GM08714 (cell line): ENCODE data around the gene GLIS1.

Experiments used
- H3K4me3 ChIP-seq: fragments of 200-500 bp; sonication (Bioruptor generic); 2 replicates; pipeline ENCODE4 v1.5.1; 2014; ENCODE audit warnings: mild to moderate bottlenecking, low read length, inconsistent platforms
- ZNF274 ChIP-seq: IDR thresholded peaks from 2 replicates; pipeline ENCODE4 v1.6.1; 2012; ENCODE audit warnings: mild to moderate bottlenecking, low read depth, low read length

Gene GLIS1

DNA sequence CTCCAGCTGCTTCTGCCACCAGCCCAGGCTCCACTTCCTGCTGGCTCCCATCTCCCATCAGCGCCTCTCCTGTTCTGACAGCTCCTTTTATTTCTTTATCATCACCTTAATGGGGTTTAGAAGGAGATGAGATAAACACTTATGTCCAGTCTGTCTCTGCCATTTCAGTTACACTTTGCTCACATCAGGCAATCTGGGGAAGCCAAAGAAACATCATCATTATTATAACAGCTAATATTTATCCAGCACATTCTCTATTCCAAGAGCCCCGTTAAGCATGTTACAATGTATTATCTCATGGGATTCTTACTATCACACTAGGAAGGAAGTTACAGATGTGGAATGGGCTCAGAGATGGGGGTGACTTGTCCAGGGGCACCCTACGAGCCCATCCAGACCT lies 248.6 kb downstream of the GLIS1 start:
- TF ChIP-seq ZNF274, result no peak
- H3K4me3 ChIP-seq, result no peak overlapping the region

DNA sequence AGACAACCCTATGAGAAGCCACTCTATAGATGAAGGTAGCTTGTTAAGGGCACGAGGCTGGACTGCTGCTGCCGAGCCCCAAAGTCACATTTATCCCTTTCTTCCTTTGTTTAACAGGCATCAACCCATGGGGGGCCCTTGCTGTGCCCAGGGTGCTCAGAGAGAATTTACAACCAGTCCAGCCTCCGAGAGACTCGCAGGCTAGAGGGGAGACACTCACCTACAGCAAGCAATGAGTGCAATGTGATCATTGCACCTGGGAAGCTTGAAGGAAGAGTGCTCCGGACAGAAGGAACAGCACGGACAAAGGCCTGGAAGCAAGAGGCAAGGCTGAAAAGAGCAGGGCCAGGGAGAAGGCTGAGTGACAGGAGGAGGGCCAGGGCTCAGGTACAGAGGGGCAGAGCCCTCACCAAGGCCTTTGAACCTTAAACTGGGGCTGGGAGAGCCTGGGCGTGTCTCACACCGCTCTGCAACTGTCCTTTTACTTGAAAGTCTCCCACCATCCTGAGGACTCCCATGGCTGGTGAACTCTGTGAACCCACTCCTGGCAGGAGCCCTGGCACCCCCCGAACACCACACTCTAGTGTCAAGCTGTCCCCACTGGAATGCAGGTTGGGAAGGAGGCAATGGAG lies 252.5 kb downstream of the GLIS1 start:
- no peak overlapping the region for H3K4me3 ChIP-seq
- no peak for TF ChIP-seq ZNF274

DNA sequence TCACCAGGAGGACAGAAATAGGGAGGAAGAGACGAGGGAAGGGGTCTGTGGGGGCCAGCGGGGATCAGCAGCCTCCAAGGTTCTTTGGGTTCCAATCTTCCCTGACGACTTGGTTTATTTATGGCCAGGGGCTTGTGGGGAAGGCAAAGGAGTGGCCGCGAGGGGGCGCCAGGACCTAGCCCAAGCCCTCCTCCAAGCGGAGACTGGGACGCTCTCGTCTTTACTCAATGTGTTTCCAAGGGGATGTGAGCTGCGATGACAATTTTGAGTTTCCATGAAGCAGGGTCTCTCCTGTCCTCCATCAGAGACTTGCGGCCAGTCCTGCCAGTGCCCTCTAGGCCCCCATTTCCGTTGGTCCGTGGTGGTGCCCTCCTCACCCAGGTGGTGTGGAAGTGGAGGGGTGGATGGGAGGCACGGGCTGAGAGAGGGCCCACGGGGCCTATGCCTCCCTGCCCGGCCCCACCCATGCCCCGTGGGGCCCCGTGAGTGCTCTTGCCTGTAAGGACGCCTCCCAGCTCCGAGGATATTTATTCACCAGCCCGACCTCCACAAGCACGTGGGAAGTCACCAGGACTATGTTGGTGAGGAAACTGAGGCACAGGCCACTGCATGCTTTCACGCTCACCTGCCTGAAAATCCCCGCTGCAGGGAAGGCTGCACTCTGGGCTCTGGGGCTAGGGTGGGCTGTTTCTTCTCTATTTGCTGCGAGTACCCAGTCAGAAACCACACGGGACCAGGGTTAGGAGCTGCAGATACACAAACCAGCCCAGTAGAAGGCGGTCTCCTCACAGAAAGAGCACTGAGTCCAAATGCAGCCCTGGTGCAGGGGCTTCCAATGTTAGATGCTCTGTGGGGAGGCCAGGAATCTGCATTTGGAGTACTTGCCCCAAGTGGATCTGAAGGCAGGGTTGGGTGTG lies 253.2 kb downstream of the GLIS1 start:
- TF ChIP-seq ZNF274, result no peak
- H3K4me3 ChIP-seq, result no peak overlapping the region

DNA sequence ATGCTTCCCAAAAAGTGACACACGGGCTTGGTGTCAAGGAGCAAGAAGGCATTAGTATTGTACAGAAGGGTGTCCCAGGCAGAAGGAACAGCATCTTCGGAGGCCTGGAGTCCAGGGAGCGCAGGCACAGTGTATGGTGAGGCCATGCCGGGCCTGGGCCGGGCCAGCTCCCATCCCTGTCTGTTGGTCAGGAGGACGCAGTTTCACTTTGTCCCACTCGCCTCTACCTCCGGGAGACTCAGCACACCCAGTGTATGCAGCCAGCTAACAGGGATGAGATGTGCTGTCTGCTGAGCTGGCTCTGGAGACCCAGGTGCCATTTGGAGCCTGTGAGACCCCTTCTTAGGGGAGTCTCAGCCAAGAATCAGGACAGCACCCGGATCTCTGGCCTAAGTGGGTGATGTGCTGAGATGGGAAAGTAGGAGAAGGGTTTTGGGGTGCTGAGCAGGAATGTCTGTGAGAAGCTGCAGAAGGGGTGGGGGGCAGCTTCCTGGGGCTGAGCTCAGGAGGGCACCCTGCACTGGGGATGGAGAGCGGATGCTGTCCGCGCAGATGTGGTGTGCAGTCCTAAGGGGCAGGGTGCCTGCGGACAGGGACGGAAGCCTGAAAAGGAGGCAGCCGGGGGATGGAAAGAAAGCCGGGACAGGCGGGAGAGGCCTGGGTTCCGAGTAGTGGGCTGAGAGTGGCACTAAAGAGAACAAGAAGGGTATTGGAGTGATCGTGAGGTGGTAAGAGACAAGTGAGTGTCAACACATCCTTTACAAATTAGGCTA lies 254.1 kb downstream of the GLIS1 start:
- H3K4me3 ChIP-seq, result no peak overlapping the region
- TF ChIP-seq ZNF274, result no peak

DNA sequence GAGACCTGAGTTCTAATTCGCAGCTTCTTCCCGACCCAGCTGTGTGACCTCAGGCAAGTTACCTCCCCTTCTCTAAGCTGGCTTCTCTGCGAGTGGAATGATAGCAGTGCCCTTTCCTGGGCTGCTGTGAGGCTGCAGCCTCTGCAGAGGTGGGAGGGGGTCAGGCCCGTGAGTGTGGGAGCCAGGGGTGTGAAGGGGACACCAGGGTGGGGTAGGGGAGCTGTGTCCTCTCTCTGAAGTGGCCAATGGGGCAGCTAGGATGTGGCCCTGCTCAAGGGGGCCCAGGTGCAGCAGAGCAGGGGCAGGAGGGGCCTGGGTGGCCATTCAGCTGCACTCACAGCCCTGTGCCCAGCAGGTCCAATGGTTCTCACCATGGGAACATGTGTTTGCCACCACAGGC lies 255.3 kb downstream of the GLIS1 start:
- no peak overlapping the region for H3K4me3 ChIP-seq
- no peak for TF ChIP-seq ZNF274

DNA sequence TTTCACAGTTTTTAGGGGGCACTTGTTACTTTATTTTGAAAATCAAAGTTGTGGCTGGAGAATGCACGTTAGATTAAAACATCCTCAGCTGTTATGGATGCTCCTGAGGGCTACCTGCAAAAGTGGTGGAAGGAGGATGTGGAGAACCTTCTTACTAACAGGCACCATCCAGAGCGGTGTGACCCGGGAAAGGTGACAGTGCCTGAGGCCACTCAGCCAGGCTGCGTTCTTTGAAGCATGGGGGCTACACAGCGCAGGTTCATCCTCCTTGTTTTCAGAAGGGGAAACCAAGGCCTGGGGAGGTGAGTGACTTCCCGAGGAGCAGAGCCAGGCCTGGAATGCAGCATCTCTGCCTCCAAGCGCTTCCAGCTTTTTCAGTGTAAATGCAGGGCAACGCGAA lies 255.8 kb downstream of the GLIS1 start:
- TF ChIP-seq ZNF274, result no peak
- no peak overlapping the region for H3K4me3 ChIP-seq

DNA sequence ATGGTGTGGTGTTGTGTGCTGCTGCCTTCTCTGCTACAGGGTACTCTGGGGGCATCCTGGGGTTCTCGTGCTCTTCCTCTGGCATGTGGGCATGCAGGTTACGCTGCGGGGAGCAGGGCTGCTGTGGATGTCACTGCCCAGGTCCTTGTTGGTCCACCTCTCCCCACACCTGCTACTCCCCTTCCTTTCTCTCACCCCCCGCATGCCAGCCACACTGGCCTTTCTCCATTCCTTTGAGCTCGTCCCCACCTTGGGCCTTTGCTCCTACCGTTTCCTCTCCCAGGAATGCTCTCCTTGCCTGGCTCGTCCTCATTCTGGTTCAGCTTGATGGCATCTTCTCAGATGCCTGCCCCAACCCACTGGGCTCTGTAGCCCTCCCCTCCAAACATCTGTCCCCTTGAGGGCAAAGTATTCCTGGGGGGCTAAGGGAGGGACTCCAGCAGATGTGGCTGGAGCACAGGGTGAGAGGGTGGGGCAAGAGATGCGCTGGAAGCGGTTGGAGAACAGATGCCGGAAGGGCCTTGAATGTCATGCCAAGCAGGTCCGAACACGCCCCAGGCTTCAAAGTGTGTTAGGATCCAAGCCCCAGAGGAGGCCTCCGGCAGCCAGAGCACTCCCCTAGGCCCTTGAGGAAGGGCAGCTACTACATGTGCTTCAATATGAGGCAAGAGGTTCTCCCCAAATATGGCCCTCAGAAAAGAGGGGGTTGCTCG lies 256.4 kb downstream of the GLIS1 start:
- no peak overlapping the region for H3K4me3 ChIP-seq
- TF ChIP-seq ZNF274, result no peak

DNA sequence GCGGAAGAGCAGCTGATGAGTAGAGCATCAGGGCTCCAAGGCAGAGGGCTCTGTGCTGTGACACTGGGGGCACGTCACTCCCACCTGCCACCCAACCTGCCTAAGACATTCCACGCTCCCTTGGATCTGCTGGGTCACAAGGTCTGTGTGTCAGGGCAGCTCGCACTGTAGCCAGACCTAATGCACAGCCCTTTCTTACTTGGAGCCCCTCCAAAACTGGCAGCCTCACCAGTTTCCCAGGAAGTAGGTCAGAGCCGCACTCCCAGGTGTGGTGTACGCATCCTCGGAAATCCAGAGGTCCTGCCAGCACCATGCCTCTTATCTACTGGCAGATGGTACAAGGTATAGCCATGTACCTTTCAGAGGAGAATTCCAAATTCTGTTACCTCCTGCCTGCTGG lies 257.5 kb downstream of the GLIS1 start:
- no peak for TF ChIP-seq ZNF274
- no peak overlapping the region for H3K4me3 ChIP-seq

DNA sequence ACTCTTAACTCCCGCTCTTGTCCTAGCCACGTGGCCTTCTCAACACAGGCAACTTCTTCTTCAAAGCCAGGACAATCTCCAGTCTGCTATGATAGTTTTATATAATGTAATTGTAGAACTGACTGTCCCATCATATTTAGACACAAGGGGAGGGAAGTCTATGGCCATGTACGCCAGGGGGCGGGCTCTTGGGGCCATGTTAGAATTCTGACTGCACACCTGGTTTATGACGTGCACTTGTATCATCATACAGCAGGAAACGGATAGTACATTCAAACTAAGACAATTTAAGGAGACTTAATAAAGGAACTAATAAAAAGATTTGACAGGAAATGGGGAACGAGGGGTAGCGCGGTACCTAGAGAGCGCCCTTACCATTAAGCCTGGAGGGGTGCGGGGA lies 258.3 kb downstream of the GLIS1 start:
- no peak overlapping the region for H3K4me3 ChIP-seq
- no peak for TF ChIP-seq ZNF274

DNA sequence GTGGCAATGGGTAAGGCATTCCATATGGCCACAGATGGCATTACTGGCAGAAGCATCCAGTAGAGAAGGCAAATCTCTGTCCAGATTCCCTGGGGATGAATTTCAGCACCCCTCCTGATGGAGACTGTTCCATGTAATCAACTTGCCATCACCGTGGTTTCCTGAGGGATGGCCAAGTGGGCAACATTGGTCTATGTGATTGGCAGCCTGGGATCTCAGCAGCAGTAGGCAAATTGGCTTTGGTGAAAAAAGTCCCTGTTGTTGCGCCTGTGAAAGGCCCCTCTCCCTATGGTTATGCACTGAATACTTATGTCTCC lies 260.5 kb downstream of the GLIS1 start:
- no peak for TF ChIP-seq ZNF274
- no peak overlapping the region for H3K4me3 ChIP-seq

DNA sequence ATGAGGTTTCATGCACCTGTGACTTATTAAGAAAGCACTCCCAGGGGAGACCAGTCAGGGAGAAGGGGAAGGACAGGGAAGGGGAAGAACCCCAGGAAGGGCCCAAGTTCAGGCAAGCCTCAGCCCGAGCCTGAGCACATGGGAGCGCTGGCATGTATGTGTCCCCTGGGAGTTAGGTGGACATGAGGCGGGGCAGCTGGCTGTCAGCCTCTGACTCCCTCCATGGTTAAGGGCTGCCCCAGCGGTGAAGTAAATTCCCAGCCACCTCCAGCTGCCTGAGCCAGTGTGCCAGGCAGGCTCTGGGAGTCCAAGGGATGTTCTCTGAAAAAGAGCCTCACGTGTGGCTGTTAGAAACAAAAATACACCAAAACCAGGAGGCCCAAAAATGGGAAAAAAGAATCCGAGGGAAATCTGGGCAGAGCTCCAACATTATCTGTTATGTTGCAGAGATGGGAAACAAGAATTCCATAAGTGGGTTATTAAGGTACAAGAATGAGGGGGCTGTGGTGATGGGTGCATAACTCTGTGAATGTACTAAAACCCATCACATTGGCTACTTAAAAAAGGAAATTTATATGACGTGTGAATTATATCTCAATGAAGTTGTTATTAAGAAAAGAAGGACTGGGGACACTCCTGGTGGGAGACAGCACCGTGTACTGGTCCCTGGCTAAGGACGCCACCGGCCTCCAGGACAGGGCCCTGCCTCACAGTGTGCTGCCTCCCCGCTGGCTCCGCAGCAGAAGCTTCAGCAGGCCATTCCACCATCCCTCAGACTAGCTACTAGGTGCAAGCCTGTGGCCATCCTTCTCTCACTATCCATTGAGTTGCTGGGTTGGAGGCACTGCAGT lies 261.1 kb downstream of the GLIS1 start:
- no peak overlapping the region for H3K4me3 ChIP-seq
- TF ChIP-seq ZNF274, result no peak

DNA sequence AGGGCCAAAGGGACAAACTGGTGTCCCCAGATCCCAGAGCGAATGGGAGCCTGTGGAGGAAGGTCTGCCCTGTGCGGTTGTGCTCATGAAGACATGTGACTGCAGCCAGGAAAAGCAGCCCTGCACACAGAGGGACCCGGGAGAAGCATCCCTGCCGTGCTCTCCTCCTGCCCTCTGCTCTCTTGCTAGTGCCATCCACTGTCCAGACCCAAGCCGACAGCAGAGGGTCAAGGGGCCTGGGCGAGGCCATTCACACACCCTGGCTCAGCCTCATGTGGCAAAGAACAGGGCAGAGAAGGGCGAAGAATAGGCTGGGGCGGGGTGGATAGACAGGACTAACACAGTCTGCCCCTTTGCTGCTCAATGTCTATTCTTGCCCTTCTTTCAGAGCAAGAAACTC lies 262.4 kb downstream of the GLIS1 start:
- H3K4me3 ChIP-seq, result no peak overlapping the region
- TF ChIP-seq ZNF274, result no peak

DNA sequence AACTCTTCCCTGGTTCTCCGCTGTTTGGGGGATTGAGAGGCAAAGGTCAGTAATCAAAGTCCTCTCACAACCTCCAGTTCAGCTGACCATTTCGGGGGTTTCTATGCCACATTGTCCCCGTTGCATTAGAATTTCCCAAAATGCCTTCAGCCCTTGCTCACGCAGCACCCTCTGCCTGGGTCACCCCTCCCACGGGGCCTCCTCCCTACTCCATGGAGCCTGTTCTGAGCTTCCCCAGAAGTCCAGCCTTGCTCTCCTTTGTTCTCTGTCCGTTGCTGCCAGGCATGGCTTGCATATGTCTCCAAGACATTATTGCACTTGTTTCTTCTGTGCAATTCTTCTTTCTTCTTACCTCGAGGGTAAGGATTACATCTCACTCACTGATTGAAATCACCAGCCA lies 263.3 kb downstream of the GLIS1 start:
- TF ChIP-seq ZNF274, result no peak

More for the DNA sequence above, 263.3 kb downstream of the GLIS1 start:
- H3K4me3 ChIP-seq, result no peak overlapping the region
